Fibroblast of lung (primary cell): Measurements from ENCODE around the gene RREB1. TPM values are rescaled to one million over a fixed set of nuclear protein-coding genes. Genes with fewer than 3 reads are reported as not detected.

Experiments used
- DNase-seq, 2 donors: peaks; one replicate each; pipeline versions ENCODE4 v3.0.0 to v3.0.0-alpha.2; 2010; ENCODE audit warnings: low read depth in 2 of 2
- H2AFZ ChIP-seq: 2 replicates; pipeline ENCODE4 v1.5.1; 2012; ENCODE audit warnings: low read length, control low read depth, inconsistent platforms
- H3K27ac ChIP-seq: 2 replicates; pipeline ENCODE4 v1.5.1; 2011; ENCODE audit warnings: low read length, control low read depth; ENCODE audit not compliant: insufficient read depth
- H3K27me3 ChIP-seq: 2 replicates; pipeline ENCODE4 v1.5.1; 2011; ENCODE audit warnings: mild to moderate bottlenecking, low read length; ENCODE audit not compliant: control insufficient read depth, insufficient read depth
- H3K36me3 ChIP-seq: 2 replicates; pipeline ENCODE4 v1.5.1; 2011; ENCODE audit warnings: low read length; ENCODE audit not compliant: control insufficient read depth, insufficient read depth
- H3K4me1 ChIP-seq: 2 replicates; pipeline ENCODE4 v1.5.1; 2011; ENCODE audit warnings: low read length; ENCODE audit not compliant: control insufficient read depth, insufficient read depth; ENCODE audit errors: extremely low read depth
- H3K4me2 ChIP-seq: 2 replicates; pipeline ENCODE4 v1.5.1; 2011; ENCODE audit warnings: low read length, control low read depth; ENCODE audit not compliant: insufficient read depth; ENCODE audit errors: extremely low read depth
- H3K4me3 ChIP-seq, 4 experiments: fragments of 200-600 bp in 1 of 4; sonication (generic) in 1 of 4; replicated peaks in 1 of 4; 2 replicates each; pipeline ENCODE4 v1.5.1; 2011 to 2016; ENCODE audit warnings: low read length in 4 of 4, low read depth in 3 of 4, mild to moderate bottlenecking in 3 of 4, control low read depth in 2 of 4, inconsistent platforms in 1 of 4, mixed read lengths in 1 of 4; ENCODE audit not compliant: insufficient read depth in 1 of 4; ENCODE audit errors: control extremely low read depth in 1 of 4
- H3K79me2 ChIP-seq: 2 replicates; pipeline ENCODE4 v1.5.1; 2012; ENCODE audit warnings: mild to moderate bottlenecking, low read length, inconsistent platforms; ENCODE audit not compliant: control insufficient read depth, insufficient read depth
- H3K9ac ChIP-seq: 2 replicates; pipeline ENCODE4 v1.5.1; 2011; ENCODE audit warnings: mild to moderate bottlenecking, low read length, control low read depth; ENCODE audit not compliant: insufficient read depth
- H3K9me3 ChIP-seq: 2 replicates; pipeline ENCODE4 v1.5.1; 2012; ENCODE audit warnings: low read depth, low read length; ENCODE audit not compliant: control insufficient read depth, insufficient read depth
- H4K20me1 ChIP-seq: 2 replicates; pipeline ENCODE4 v1.5.1; 2011; ENCODE audit warnings: low read length; ENCODE audit not compliant: control insufficient read depth, insufficient read depth; ENCODE audit errors: extremely low read depth
- EZH2 ChIP-seq: IDR thresholded peaks from 2 replicates; pipeline ENCODE4 v1.5.1; 2012; ENCODE audit warnings: low read length, control low read depth, mild to moderate bottlenecking; ENCODE audit errors: missing control alignments
- polyA plus RNA-seq, 2 donors: library from polyadenylated mRNA; depleted of rRNA in 1 of 2; stranded (reverse) in 1 of 2; unstranded in 1 of 2; fragments of >200 nt; gene quantifications; 2 replicates each; pipeline ENCODE4 v1.2.1, GENCODE V29; 2011 to 2012; ENCODE audit warnings: missing spikeins in 1 of 2
- total RNA-seq: library from RNA; depleted of rRNA; stranded (reverse); fragments of >200 nt; gene quantifications from 2 replicates; pipeline ENCODE4 v1.2.1, GENCODE V29; 2014
- TF ChIP-seq, protein P1 (sequence below), 2 donors: IDR thresholded peaks in 1 of 2; conservative IDR thresholded peaks in 1 of 2; 1 replicate in 1 of 2; 2 replicates in 1 of 2; pipeline ENCODE4 v1.5.1; 2011 to 2012; ENCODE audit warnings: low read length in 2 of 2, control low read depth in 1 of 2, inconsistent platforms in 1 of 2, low read depth in 1 of 2, mild to moderate bottlenecking in 1 of 2

RREB1 gene
- total and polyA plus RNA-seq, 2 donors (not counting 1 experiment from before 2014, with no cell fraction given): 2.4 to 18.8 TPM

DNA sequence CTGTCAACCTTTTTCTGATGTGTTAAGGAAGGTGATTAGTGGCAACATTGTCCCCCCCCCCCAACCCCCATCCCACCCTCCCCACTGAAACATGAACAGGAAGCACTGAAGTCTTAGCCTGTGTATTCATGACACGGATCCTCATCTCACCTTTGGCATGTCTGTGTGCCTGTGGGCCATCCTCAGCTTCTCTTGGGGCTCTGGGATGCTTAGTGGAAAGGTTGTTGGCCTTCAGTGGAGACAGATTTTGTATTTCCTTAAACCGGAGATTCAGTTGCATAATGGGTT is 93.6 kb downstream of the RREB1 start:
- Histone ChIP-seq H3K9me3 (no peaks in the 10 kb centered on the region), H3K9ac (no peak overlapping the region), H4K20me1 (no peaks in the 10 kb centered on the region), H3K27ac (no peak overlapping the region), H3K79me2 (peaks cover 2% of the 10 kb centered on the region), H3K27me3 (no peaks in the 10 kb centered on the region), H3K4me2 (no peak overlapping the region), H2AFZ (no peak overlapping the region), H3K4me1 (peaks cover 3% of the 10 kb centered on the region), H3K36me3 (peaks cover 6% of the 10 kb centered on the region), H3K4me3 (no peak overlapping the region)
- no peak for TF ChIP-seq EZH2
- TF ChIP-seq, protein P1, sequence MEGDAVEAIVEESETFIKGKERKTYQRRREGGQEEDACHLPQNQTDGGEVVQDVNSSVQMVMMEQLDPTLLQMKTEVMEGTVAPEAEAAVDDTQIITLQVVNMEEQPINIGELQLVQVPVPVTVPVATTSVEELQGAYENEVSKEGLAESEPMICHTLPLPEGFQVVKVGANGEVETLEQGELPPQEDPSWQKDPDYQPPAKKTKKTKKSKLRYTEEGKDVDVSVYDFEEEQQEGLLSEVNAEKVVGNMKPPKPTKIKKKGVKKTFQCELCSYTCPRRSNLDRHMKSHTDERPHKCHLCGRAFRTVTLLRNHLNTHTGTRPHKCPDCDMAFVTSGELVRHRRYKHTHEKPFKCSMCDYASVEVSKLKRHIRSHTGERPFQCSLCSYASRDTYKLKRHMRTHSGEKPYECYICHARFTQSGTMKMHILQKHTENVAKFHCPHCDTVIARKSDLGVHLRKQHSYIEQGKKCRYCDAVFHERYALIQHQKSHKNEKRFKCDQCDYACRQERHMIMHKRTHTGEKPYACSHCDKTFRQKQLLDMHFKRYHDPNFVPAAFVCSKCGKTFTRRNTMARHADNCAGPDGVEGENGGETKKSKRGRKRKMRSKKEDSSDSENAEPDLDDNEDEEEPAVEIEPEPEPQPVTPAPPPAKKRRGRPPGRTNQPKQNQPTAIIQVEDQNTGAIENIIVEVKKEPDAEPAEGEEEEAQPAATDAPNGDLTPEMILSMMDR (conservative IDR thresholded peaks at IDR 0.05 in 1 of 2, IDR thresholded peaks at IDR 0.05 in 1 of 2; ENCODE audit: low read depth in 1 of 2, low read length in 2 of 2): no peak
- DNase-seq: no peak

DNA sequence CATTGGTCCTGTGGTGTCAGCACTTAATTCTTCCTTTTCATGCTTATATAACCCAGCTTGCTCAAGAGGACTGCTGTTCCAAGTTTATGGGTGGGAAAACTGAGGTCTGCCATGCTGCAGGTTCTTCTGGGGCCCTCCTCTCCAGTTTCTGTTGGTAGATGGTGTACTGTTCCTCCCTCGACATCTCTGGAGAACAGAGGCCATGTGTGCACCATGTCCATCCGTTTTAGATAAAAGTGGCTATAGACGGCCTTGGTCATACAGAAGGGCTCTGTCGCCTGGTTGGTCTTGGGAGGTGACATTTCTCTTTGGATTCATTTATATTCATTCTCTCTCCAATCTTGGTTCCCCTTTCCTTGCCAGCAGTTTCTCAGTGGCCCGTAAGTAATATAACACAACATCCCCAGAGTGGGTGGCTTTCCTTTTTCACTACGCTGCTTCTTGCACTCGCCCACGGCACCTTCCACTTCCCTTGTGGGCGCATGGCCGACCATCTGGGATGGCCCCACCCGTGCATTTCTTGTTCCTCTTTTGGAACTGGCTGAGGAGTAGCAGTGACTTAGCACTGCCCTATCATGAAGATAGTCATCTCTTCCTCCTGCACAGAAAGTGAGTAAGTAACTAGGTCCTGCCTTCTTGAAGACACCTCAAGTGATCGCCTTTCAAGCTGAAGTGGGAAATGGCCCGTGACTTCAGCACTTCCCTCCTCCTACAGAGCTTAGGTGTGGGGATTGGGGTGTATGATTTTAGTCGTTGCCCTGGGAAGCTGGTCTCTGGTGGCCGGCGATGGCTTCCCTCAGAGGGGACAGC is 94.2 kb downstream of the RREB1 start:
- no peaks in the 10 kb centered on the region for H3K79me2 ChIP-seq
- H3K27ac ChIP-seq: no peak overlapping the region
- peaks cover 5% of the 10 kb centered on the region for H3K36me3 ChIP-seq
- H3K27me3 ChIP-seq: no peaks in the 10 kb centered on the region
- H4K20me1 ChIP-seq: no peaks in the 10 kb centered on the region
- TF ChIP-seq EZH2: no peak
- TF ChIP-seq, protein P1 (conservative IDR thresholded peaks at IDR 0.05 in 1 of 2, IDR thresholded peaks at IDR 0.05 in 1 of 2; ENCODE audit: low read depth in 1 of 2, low read length in 2 of 2): no peak
- no peaks in the 10 kb centered on the region for H3K9me3 ChIP-seq
- no peak overlapping the region for H3K4me2 ChIP-seq
- peaks cover 3% of the 10 kb centered on the region for H3K4me1 ChIP-seq
- H2AFZ ChIP-seq: no peak overlapping the region
- H3K4me3 ChIP-seq: no peak overlapping the region
- H3K9ac ChIP-seq: no peak overlapping the region
- DNase-seq: no peak

DNA sequence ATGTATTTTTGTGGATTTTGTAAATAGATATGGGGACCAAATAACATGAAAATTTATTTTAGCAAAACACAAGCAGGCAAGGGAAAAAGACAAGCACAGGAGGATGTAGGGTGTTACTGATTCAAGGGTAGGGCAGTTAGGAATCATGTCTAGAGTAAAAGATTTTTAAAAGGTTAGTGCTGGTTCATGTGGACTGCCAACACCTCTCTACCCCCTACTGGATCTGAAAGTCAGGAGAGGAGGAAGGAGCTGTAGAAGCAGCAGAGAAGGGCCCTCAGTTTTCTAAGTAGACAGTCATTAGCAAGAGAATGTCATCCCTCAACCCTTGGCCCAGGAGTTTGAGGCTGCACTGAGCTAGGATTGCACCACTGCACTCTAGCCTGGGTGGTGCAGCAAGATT is 95.2 kb downstream of the RREB1 start:
- no peak overlapping the region for H3K4me3 ChIP-seq
- peaks cover 3% of the 10 kb centered on the region for H3K4me1 ChIP-seq
- no peak overlapping the region for H3K9ac ChIP-seq
- H4K20me1 ChIP-seq: no peaks in the 10 kb centered on the region
- no peaks in the 10 kb centered on the region for H3K27me3 ChIP-seq
- no peaks in the 10 kb centered on the region for H3K9me3 ChIP-seq
- DNase-seq: no peak
- TF ChIP-seq, protein P1 (conservative IDR thresholded peaks at IDR 0.05 in 1 of 2, IDR thresholded peaks at IDR 0.05 in 1 of 2; ENCODE audit: low read depth in 1 of 2, low read length in 2 of 2): no peak
- no peak for TF ChIP-seq EZH2
- no peak overlapping the region for H3K4me2 ChIP-seq
- H3K36me3 ChIP-seq: peaks cover 3% of the 10 kb centered on the region
- no peak overlapping the region for H3K27ac ChIP-seq
- H3K79me2 ChIP-seq: no peaks in the 10 kb centered on the region
- no peak overlapping the region for H2AFZ ChIP-seq
